HEK293 (cell line): ENCODE data around the gene GUSB.

Experiments used
- EGR2 ChIP-seq: fragments of 450-650 bp; formaldehyde crosslinking; IDR thresholded peaks from 2 replicates; pipeline ENCODE4 v1.5.1; 2016; ENCODE audit warnings: low read depth, missing biosample characterization, missing genetic modification characterization
- GLI2 ChIP-seq: fragments of 450-650 bp; formaldehyde crosslinking; IDR thresholded peaks from 2 replicates; pipeline ENCODE4; 2017; ENCODE audit warnings: missing biosample characterization, missing genetic modification characterization, low read depth, borderline replicate concordance
- KLF8 ChIP-seq: fragments of 450-650 bp; formaldehyde crosslinking; IDR thresholded peaks from 2 replicates; pipeline ENCODE4 v1.5.1; 2016; ENCODE audit warnings: missing biosample characterization, missing genetic modification characterization
- PRDM2 ChIP-seq: fragments of 450-650 bp; formaldehyde crosslinking; IDR thresholded peaks from 2 replicates; pipeline ENCODE4 v1.5.1; 2016; ENCODE audit warnings: missing biosample characterization, missing genetic modification characterization, borderline replicate concordance
- REPIN1 ChIP-seq: fragments of 450-650 bp; formaldehyde crosslinking; IDR thresholded peaks from 2 replicates; pipeline ENCODE4 v1.5.1; 2017; ENCODE audit warnings: missing biosample characterization, missing genetic modification characterization, low read depth
- SALL2 ChIP-seq: fragments of 450-650 bp; formaldehyde crosslinking; IDR thresholded peaks from 2 replicates; pipeline ENCODE4 v1.5.0; 2017; ENCODE audit warnings: missing biosample characterization, mild to moderate bottlenecking, missing genetic modification characterization, borderline replicate concordance
- SP7 ChIP-seq: fragments of 450-650 bp; formaldehyde crosslinking; IDR thresholded peaks from 2 replicates; pipeline ENCODE4 v1.5.1; 2016; ENCODE audit warnings: missing biosample characterization, missing genetic modification characterization
- WT1 ChIP-seq: fragments of 450-650 bp; formaldehyde crosslinking; IDR thresholded peaks from 2 replicates; pipeline ENCODE4 v1.5.1; 2016; ENCODE audit warnings: missing biosample characterization, missing genetic modification characterization
- ZFP69B ChIP-seq: fragments of 450-650 bp; formaldehyde crosslinking; IDR thresholded peaks from 2 replicates; pipeline ENCODE4 v1.5.1; 2016; ENCODE audit warnings: missing biosample characterization, missing genetic modification characterization
- ZNF140 ChIP-seq: fragments of 450-650 bp; formaldehyde crosslinking; IDR thresholded peaks from 2 replicates; pipeline ENCODE4 v1.5.1; 2016; ENCODE audit warnings: missing biosample characterization, missing genetic modification characterization
- ZNF155 ChIP-seq: fragments of 450-650 bp; formaldehyde crosslinking; IDR thresholded peaks from 2 replicates; pipeline ENCODE4 v1.5.1; 2016; ENCODE audit warnings: missing biosample characterization, missing genetic modification characterization
- ZNF157 ChIP-seq: fragments of 450-650 bp; formaldehyde crosslinking; IDR thresholded peaks from 2 replicates; pipeline ENCODE4 v1.5.1; 2016; ENCODE audit warnings: missing biosample characterization, missing genetic modification characterization
- ZNF169 ChIP-seq: fragments of 450-650 bp; formaldehyde crosslinking; IDR thresholded peaks from 2 replicates; pipeline ENCODE4 v1.5.1; 2016; ENCODE audit warnings: missing biosample characterization, missing genetic modification characterization
- ZNF366 ChIP-seq: fragments of 450-650 bp; formaldehyde crosslinking; conservative IDR thresholded peaks from 2 replicates; pipeline ENCODE4 v1.5.1; 2016; ENCODE audit warnings: missing biosample characterization, missing genetic modification characterization
- ZNF391 ChIP-seq: fragments of 450-650 bp; formaldehyde crosslinking; IDR thresholded peaks from 2 replicates; pipeline ENCODE4 v1.5.1; 2016; ENCODE audit warnings: low read depth, missing biosample characterization, missing genetic modification characterization, borderline replicate concordance
- ZNF416 ChIP-seq: fragments of 450-650 bp; formaldehyde crosslinking; IDR thresholded peaks from 2 replicates; pipeline ENCODE4 v1.5.1; 2016; ENCODE audit warnings: missing biosample characterization, missing genetic modification characterization
- ZNF449 ChIP-seq: fragments of 450-650 bp; formaldehyde crosslinking; IDR thresholded peaks from 2 replicates; pipeline ENCODE4 v1.5.1; 2017; ENCODE audit warnings: missing biosample characterization, mild to moderate bottlenecking, missing genetic modification characterization, moderate library complexity
- ZNF548 ChIP-seq: fragments of 450-650 bp; formaldehyde crosslinking; IDR thresholded peaks from 2 replicates; pipeline ENCODE4 v1.5.1; 2016; ENCODE audit warnings: missing biosample characterization, missing genetic modification characterization
- ZNF558 ChIP-seq: fragments of 450-650 bp; formaldehyde crosslinking; IDR thresholded peaks from 2 replicates; pipeline ENCODE4 v1.5.1; 2016; ENCODE audit warnings: missing biosample characterization, missing genetic modification characterization
- ZNF571 ChIP-seq: fragments of 450-650 bp; formaldehyde crosslinking; IDR thresholded peaks from 2 replicates; pipeline ENCODE4 v1.5.0; 2017; ENCODE audit warnings: missing biosample characterization, missing genetic modification characterization
- ZNF621 ChIP-seq: fragments of 450-650 bp; formaldehyde crosslinking; IDR thresholded peaks from 2 replicates; pipeline ENCODE4 v1.5.1; 2017; ENCODE audit warnings: missing biosample characterization, missing genetic modification characterization
- ZNF623 ChIP-seq: fragments of 450-650 bp; formaldehyde crosslinking; IDR thresholded peaks from 2 replicates; pipeline ENCODE4 v1.5.1; 2016; ENCODE audit warnings: missing biosample characterization, missing genetic modification characterization
- ZNF645 ChIP-seq: fragments of 450-650 bp; formaldehyde crosslinking; IDR thresholded peaks from 2 replicates; pipeline ENCODE4; 2016; ENCODE audit warnings: missing biosample characterization, missing genetic modification characterization
- ZNF791 ChIP-seq: fragments of 450-650 bp; formaldehyde crosslinking; IDR thresholded peaks from 2 replicates; pipeline ENCODE4 v1.5.1; 2016; ENCODE audit warnings: missing biosample characterization, missing genetic modification characterization
- ZNF837 ChIP-seq: fragments of 450-650 bp; formaldehyde crosslinking; IDR thresholded peaks from 2 replicates; pipeline ENCODE4 v1.5.1; 2016; ENCODE audit warnings: missing biosample characterization, missing genetic modification characterization
- ZXDB ChIP-seq: fragments of 450-650 bp; formaldehyde crosslinking; IDR thresholded peaks from 2 replicates; pipeline ENCODE4 v1.5.1; 2016; ENCODE audit warnings: missing biosample characterization, missing genetic modification characterization
- TF ChIP-seq, protein P1 (sequence below): fragments of 450-650 bp; IDR thresholded peaks from 2 replicates; pipeline ENCODE4 v1.5.1; 2018; ENCODE audit warnings: missing biosample characterization, missing genetic modification characterization
- TF ChIP-seq, protein P2 (sequence below): fragments of 450-650 bp; formaldehyde crosslinking; IDR thresholded peaks from 2 replicates; pipeline ENCODE4 v1.5.1; 2016; ENCODE audit warnings: missing biosample characterization, missing genetic modification characterization

The GUSB gene

GRCh38 chr7:65981965-65982792 lies at the start of gene GUSB (continued):
- TF ChIP-seq, protein P1, sequence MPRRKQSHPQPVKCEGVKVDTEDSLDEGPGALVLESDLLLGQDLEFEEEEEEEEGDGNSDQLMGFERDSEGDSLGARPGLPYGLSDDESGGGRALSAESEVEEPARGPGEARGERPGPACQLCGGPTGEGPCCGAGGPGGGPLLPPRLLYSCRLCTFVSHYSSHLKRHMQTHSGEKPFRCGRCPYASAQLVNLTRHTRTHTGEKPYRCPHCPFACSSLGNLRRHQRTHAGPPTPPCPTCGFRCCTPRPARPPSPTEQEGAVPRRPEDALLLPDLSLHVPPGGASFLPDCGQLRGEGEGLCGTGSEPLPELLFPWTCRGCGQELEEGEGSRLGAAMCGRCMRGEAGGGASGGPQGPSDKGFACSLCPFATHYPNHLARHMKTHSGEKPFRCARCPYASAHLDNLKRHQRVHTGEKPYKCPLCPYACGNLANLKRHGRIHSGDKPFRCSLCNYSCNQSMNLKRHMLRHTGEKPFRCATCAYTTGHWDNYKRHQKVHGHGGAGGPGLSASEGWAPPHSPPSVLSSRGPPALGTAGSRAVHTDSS (tag by site-specific recombination) = no peak
- TF ChIP-seq ZNF157 (tag by site-specific recombination) (no peak), ZNF623 (peak; percentile 33; the same call in 1 of the 2 replicates), ZNF621 (no peak), ZNF140 (no peak), PRDM2 (no peak), ZFP69B (tag by site-specific recombination) (no peak; the same call in 1 of the 2 replicates), KLF8 (tag by site-specific recombination) (peak; percentile 96), ZNF645 (tag by site-specific recombination) (no peak), ZNF416 (tag by site-specific recombination) (no peak), ZNF366 (tag by site-specific recombination) (no peak), SP7 (peak; percentile 67; the same call in 1 of the 2 replicates), ZNF837 (tag by site-specific recombination) (no peak), ZNF391 (tag by site-specific recombination) (0 out of 2 replicates have a peak, but pooled peaks have one; percentile 27), ZNF571 (tag by site-specific recombination) (no peak), ZNF449 (peak; percentile 91), ZXDB (tag by site-specific recombination) (peak; percentile 82), GLI2 (tag by site-specific recombination) (no peak), EGR2 (tag by site-specific recombination) (peak; percentile 65), REPIN1 (tag by site-specific recombination) (no peak), WT1 (tag by site-specific recombination) (peak; percentile 78), ZNF791 (tag by site-specific recombination) (no peak), ZNF548 (tag by site-specific recombination) (no peak), ZNF169 (tag by site-specific recombination) (no peak), ZNF155 (no peak), ZNF558 (tag by site-specific recombination) (no peak), SALL2 (tag by site-specific recombination) (no peak)
- TF ChIP-seq, protein P2, sequence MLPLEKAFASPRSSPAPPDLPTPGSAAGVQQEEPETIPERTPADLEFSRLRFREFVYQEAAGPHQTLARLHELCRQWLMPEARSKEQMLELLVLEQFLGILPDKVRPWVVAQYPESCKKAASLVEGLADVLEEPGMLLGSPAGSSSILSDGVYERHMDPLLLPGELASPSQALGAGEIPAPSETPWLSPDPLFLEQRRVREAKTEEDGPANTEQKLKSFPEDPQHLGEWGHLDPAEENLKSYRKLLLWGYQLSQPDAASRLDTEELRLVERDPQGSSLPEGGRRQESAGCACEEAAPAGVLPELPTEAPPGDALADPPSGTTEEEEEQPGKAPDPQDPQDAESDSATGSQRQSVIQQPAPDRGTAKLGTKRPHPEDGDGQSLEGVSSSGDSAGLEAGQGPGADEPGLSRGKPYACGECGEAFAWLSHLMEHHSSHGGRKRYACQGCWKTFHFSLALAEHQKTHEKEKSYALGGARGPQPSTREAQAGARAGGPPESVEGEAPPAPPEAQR (tag by site-specific recombination) = no peak
